ENCODE data around the gene PHF21A.

Gene PHF21A

GRCh38 chr11:46050003-46050461 lies 71.2 kb downstream of the PHF21A start:
- Mint-ChIP-seq H3K36me3 (peaks cover 14 to 32% of the 10 kb centered on the region in 2 donors), H3K4me1 (peaks cover 6 to 25% of the 10 kb centered on the region in 2 donors)

GRCh38 chr11:46049325-46049897 lies 71.8 kb downstream of the PHF21A start:
- Mint-ChIP-seq H3K27ac (no peak overlapping the region), H3K4me1 (peaks cover 6 to 25% of the 10 kb centered on the region in 2 donors), H3K27me3 (no peaks in the 10 kb centered on the region), H3K36me3 (peaks cover 14 to 32% of the 10 kb centered on the region in 2 donors), H3K9me3 (no peaks in the 10 kb centered on the region), H3K4me3 (no peak overlapping the region)
- DNase-seq = no peak
- no peak for ATAC-seq (replicated peaks)

More at GRCh38 chr11:46050003-46050461, 71.2 kb downstream of the PHF21A start:
- DNase-seq = no peak
- Mint-ChIP-seq H3K4me3 (no peak overlapping the region), H3K27me3 (no peaks in the 10 kb centered on the region), H3K27ac (no peak overlapping the region), H3K9me3 (no peaks in the 10 kb centered on the region)
- no peak for ATAC-seq (replicated peaks)

- H3K4me1 Mint-ChIP-seq = peaks cover 6 to 25% of the 10 kb centered on the region in 2 donors
- H3K4me3 Mint-ChIP-seq = no peak overlapping the region
- H3K27ac Mint-ChIP-seq = no peak overlapping the region
- ATAC-seq (replicated peaks) = no peak
- no peaks in the 10 kb centered on the region for H3K9me3 Mint-ChIP-seq
- peaks cover 14 to 30% of the 10 kb centered on the region in 2 donors for H3K36me3 Mint-ChIP-seq
- DNase-seq = no peak
- H3K27me3 Mint-ChIP-seq = no peaks in the 10 kb centered on the region
Measured at GRCh38 chr11:46048198-46048597, 73.1 kb downstream of the PHF21A start.

DNA sequence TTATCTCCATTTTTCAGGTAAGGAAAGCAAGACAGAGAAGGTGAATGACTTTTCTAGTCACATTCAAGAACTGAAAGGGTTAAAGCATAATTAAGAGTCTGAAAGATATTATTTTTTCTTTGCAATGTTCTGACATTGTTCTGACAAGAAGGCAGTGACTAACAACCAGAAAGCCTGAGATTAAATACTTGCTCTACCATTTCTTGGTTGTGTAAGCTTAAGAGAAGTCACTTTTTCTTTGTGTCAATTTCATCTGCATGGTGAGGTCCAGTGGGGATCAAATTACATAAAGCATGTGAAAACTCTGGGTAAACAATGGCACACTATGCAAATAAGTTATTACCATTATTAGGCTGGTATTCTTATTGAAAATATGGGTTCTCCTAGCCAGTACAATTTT lies 73.7 kb downstream of the PHF21A start:
- Mint-ChIP-seq H3K4me1 (peaks cover 6 to 25% of the 10 kb centered on the region in 2 donors), H3K4me3 (no peak overlapping the region), H3K36me3 (peaks cover 14 to 33% of the 10 kb centered on the region in 2 donors), H3K9me3 (no peaks in the 10 kb centered on the region), H3K27me3 (no peaks in the 10 kb centered on the region), H3K27ac (no peak overlapping the region)
- ATAC-seq (replicated peaks) = no peak
- no peak for DNase-seq

- Mint-ChIP-seq H3K27ac (no peak overlapping the region), H3K27me3 (no peaks in the 10 kb centered on the region), H3K9me3 (no peaks in the 10 kb centered on the region), H3K4me3 (no peak overlapping the region), H3K4me1 (peaks cover 7 to 28% of the 10 kb centered on the region in 2 donors), H3K36me3 (peaks cover 10 to 30% of the 10 kb centered on the region in 2 donors)
- DNase-seq (no peak), ATAC-seq (replicated peaks) (no peak)
Measured at GRCh38 chr11:46045811-46046210, 75.4 kb downstream of the PHF21A start.

DNA sequence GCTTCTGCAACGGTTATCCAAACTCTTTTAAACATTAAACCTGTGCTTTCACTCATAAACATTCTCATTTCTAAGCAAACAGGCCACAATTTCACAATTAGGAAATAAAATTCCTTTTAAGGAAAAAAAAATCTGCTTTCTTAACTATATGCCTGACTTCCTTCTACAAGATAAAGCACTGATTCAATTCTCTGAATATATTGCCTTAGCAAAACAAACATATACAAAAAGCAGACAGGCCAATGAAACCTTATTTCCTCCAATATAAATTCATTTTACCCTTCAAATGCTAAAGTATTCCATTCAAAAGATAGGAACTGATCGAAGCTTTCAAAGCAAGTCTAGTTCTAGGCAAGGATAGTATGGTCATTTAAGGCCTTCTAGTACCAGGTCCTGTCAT lies 76.7 kb downstream of the PHF21A start:
- Mint-ChIP-seq H3K4me1 (peaks cover 11 to 31% of the 10 kb centered on the region in 2 donors), H3K27me3 (no peaks in the 10 kb centered on the region), H3K9me3 (no peaks in the 10 kb centered on the region), H3K4me3 (no peak overlapping the region), H3K27ac (no peak overlapping the region), H3K36me3 (peaks cover 10 to 22% of the 10 kb centered on the region in 2 donors)
- no peak for DNase-seq
- ATAC-seq (replicated peaks) = no peak

DNA sequence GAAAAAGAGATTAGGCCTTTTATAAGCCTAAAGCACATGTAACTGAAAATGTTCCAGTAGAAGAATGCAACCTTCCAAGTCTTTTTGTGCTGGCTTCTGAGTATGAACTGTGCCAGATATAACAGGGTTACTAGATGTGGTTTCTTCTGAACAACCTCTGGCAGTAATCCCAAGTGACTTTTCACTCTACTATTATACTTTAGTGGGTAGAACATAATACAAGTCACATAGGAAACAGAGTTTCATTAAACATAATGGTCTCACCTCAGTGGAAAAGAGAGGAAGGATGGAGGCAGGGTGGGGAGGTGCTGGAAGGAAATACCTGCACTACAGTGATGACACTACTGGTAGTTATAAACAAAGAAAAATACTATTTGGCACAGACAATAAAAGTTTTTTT lies 81.3 kb downstream of the PHF21A start:
- H3K36me3 Mint-ChIP-seq = peaks cover 2 to 9% of the 10 kb centered on the region in 2 donors
- no peak overlapping the region for H3K27ac Mint-ChIP-seq
- H3K27me3 Mint-ChIP-seq = no peaks in the 10 kb centered on the region

DNA sequence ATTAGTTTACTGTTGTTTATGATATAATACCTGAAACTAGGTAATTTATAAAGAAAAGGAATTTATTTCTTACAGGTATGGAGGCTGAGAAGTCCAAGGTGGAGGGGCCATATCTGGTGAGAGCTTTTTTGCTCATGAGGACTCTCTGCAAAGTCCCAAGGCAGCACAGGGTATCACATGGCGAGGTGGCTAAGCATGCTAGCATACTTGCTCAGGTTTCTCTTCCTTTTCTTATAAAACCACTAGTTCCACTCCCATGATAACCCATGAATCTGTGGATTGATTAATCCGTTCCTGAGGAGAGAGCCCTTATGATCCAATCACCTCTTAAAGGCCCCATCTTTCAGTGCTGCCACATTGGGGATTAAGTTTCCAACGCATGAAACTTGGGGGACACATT lies 82.7 kb downstream of the PHF21A start:
- no peak overlapping the region for H3K27ac Mint-ChIP-seq
- peaks cover 2 to 10% of the 10 kb centered on the region in 2 donors for H3K36me3 Mint-ChIP-seq
- ATAC-seq (replicated peaks) = peak; percentile 71 to 74
- H3K9me3 Mint-ChIP-seq = no peaks in the 10 kb centered on the region
- H3K4me1 Mint-ChIP-seq = peaks cover 17 to 51% of the 10 kb centered on the region in 2 donors
- no peaks in the 10 kb centered on the region for H3K27me3 Mint-ChIP-seq
- DNase-seq = no peak
- H3K4me3 Mint-ChIP-seq = no peak overlapping the region

More for the DNA sequence above, 81.3 kb downstream of the PHF21A start:
- DNase-seq (no peak), ATAC-seq (replicated peaks) (no peak)
- peaks cover 14 to 41% of the 10 kb centered on the region in 2 donors for H3K4me1 Mint-ChIP-seq
- no peaks in the 10 kb centered on the region for H3K9me3 Mint-ChIP-seq
- H3K4me3 Mint-ChIP-seq = no peak overlapping the region

- no peaks in the 10 kb centered on the region for H3K27me3 Mint-ChIP-seq
- no peak overlapping the region for H3K4me3 Mint-ChIP-seq
- H3K9me3 Mint-ChIP-seq = no peaks in the 10 kb centered on the region
- no peak for DNase-seq
- no peak for ATAC-seq (replicated peaks)
- peaks cover 17 to 51% of the 10 kb centered on the region in 2 donors for H3K4me1 Mint-ChIP-seq
- peaks cover 2 to 7% of the 10 kb centered on the region in 2 donors for H3K36me3 Mint-ChIP-seq
- no peak overlapping the region for H3K27ac Mint-ChIP-seq
Measured at GRCh38 chr11:46036969-46037368, 84.3 kb downstream of the PHF21A start.

- DNase-seq (no peak), ATAC-seq (replicated peaks) (no peak)
- Mint-ChIP-seq H3K9me3 (no peaks in the 10 kb centered on the region), H3K27ac (no peak overlapping the region), H3K36me3 (peaks cover 2 to 7% of the 10 kb centered on the region in 2 donors), H3K27me3 (no peaks in the 10 kb centered on the region), H3K4me1 (peaks cover 15 to 42% of the 10 kb centered on the region in 2 donors), H3K4me3 (no peak overlapping the region)
Measured at GRCh38 chr11:46036009-46036408, 85.2 kb downstream of the PHF21A start.

GRCh38 chr11:46034041-46034440 lies 87.2 kb downstream of the PHF21A start:
- no peaks in the 10 kb centered on the region for H3K27me3 Mint-ChIP-seq
- no peak overlapping the region for H3K27ac Mint-ChIP-seq
- no peak for DNase-seq
- H3K4me3 Mint-ChIP-seq = no peak overlapping the region
- H3K4me1 Mint-ChIP-seq = peaks cover 10 to 28% of the 10 kb centered on the region in 2 donors
- no peak for ATAC-seq (replicated peaks)
- peaks cover 2 to 7% of the 10 kb centered on the region in 2 donors for H3K36me3 Mint-ChIP-seq
- H3K9me3 Mint-ChIP-seq = no peaks in the 10 kb centered on the region

- peaks cover 4% of the 10 kb centered on the region in 2 donors for H3K36me3 Mint-ChIP-seq
- H3K4me3 Mint-ChIP-seq = no peak overlapping the region
- no peak overlapping the region for H3K27ac Mint-ChIP-seq
- peaks cover 2 to 7% of the 10 kb centered on the region in 2 donors for H3K4me1 Mint-ChIP-seq
- H3K9me3 Mint-ChIP-seq = no peaks in the 10 kb centered on the region
- H3K27me3 Mint-ChIP-seq = no peaks in the 10 kb centered on the region
- no peak for ATAC-seq (replicated peaks)
- no peak for DNase-seq
Measured at GRCh38 chr11:46026606-46027293, 94.5 kb downstream of the PHF21A start.

GRCh38 chr11:46020084-46020599 lies 101.1 kb downstream of the PHF21A start:
- Mint-ChIP-seq H3K9me3 (no peaks in the 10 kb centered on the region), H3K27ac (no peak overlapping the region), H3K27me3 (no peaks in the 10 kb centered on the region), H3K36me3 (peaks cover 9 to 11% of the 10 kb centered on the region in 2 donors), H3K4me1 (peaks cover 4 to 7% of the 10 kb centered on the region in 2 donors), H3K4me3 (no peak overlapping the region)
- ATAC-seq (replicated peaks) (no peak), DNase-seq (no peak)

GRCh38 chr11:46018651-46019050 lies 102.6 kb downstream of the PHF21A start:
- peaks cover 8 to 15% of the 10 kb centered on the region in 2 donors for H3K36me3 Mint-ChIP-seq
- no peak overlapping the region for H3K27ac Mint-ChIP-seq
- ATAC-seq (replicated peaks) (no peak), DNase-seq (no peak)
- H3K4me3 Mint-ChIP-seq = no peak overlapping the region
- no peaks in the 10 kb centered on the region for H3K27me3 Mint-ChIP-seq
- peaks cover 0 to 2% of the 10 kb centered on the region in 2 donors for H3K4me1 Mint-ChIP-seq
- H3K9me3 Mint-ChIP-seq = peaks cover 0 to 1% of the 10 kb centered on the region in 2 donors

- Mint-ChIP-seq H3K4me1 (peaks cover 0 to 2% of the 10 kb centered on the region in 2 donors), H3K27ac (no peak overlapping the region), H3K36me3 (peaks cover 7 to 10% of the 10 kb centered on the region in 2 donors), H3K4me3 (no peak overlapping the region), H3K27me3 (no peaks in the 10 kb centered on the region), H3K9me3 (peaks cover 0 to 1% of the 10 kb centered on the region in 2 donors)
- ATAC-seq (replicated peaks) (no peak), DNase-seq (no peak)
Measured at GRCh38 chr11:46017341-46017740, 103.9 kb downstream of the PHF21A start.
